HepG2 (cell line): ENCODE measurements around the gene CRNKL1. TPM values are rescaled to one million over a fixed set of nuclear protein-coding genes. Genes with fewer than 3 reads are reported as not detected.

Experiments
- BCL3 ChIP-seq: sonication (generic); formaldehyde crosslinking; IDR thresholded peaks from 2 replicates; pipeline ENCODE4 v1.5.1; 2020; ENCODE audit warnings: mild to moderate bottlenecking, missing genetic modification reagents, moderate library complexity
- MIER2 ChIP-seq: IDR thresholded peaks from 2 replicates; pipeline ENCODE4 v1.6.1; 2016; ENCODE audit warnings: missing biosample characterization, missing genetic modification reagents
- MXD4 ChIP-seq: IDR thresholded peaks from 2 replicates; pipeline ENCODE4 v1.6.1; 2016; ENCODE audit warnings: mild to moderate bottlenecking, missing biosample characterization, missing genetic modification reagents
- SNAPC2 ChIP-seq: sonication (generic); formaldehyde crosslinking; IDR thresholded peaks from 2 replicates; pipeline ENCODE4 v1.8.1; 2022; ENCODE audit warnings: mild to moderate bottlenecking, missing genetic modification reagents
- SOX5 ChIP-seq: IDR thresholded peaks from 2 replicates; pipeline ENCODE4 v1.6.1; 2016; ENCODE audit warnings: borderline replicate concordance
- TARDBP ChIP-seq: sonication (generic); formaldehyde crosslinking; IDR thresholded peaks from 2 replicates; pipeline ENCODE4 v1.8.0; 2022; ENCODE audit warnings: mild to moderate bottlenecking, missing genetic modification reagents
- TCF7 ChIP-seq: sonication (generic); IDR thresholded peaks from 2 replicates; pipeline ENCODE4 v1.6.1; 2016; ENCODE audit warnings: antibody characterized with exemption, low read depth
- TFE3 ChIP-seq: IDR thresholded peaks from 2 replicates; pipeline ENCODE4 v1.6.1; 2016
- THAP9 ChIP-seq: sonication (generic); formaldehyde crosslinking; IDR thresholded peaks from 2 replicates; pipeline ENCODE4; 2020; ENCODE audit warnings: missing genetic modification reagents, mild to moderate bottlenecking, borderline replicate concordance
- ZBTB33 ChIP-seq: sonication (generic); formaldehyde crosslinking; IDR thresholded peaks from 2 replicates; pipeline ENCODE4 v1.4.0; 2020; ENCODE audit warnings: missing genetic modification reagents
- ZFAT ChIP-seq: sonication (generic); formaldehyde crosslinking; conservative IDR thresholded peaks from 2 replicates; pipeline ENCODE4 v1.8.1; 2023; ENCODE audit warnings: missing genetic modification reagents, inconsistent platforms
- ZIK1 ChIP-seq: sonication (generic); formaldehyde crosslinking; IDR thresholded peaks from 2 replicates; pipeline ENCODE4 v1.5.0; 2020; ENCODE audit warnings: mild to moderate bottlenecking, low read depth, missing genetic modification reagents, borderline replicate concordance
- ZNF232 ChIP-seq: sonication (generic); formaldehyde crosslinking; IDR thresholded peaks from 2 replicates; pipeline ENCODE4 v1.4.0; 2020; ENCODE audit warnings: missing genetic modification reagents, borderline replicate concordance
- ZNF264 ChIP-seq: sonication (generic); formaldehyde crosslinking; IDR thresholded peaks from 2 replicates; pipeline ENCODE4 v1.4.0; 2020; ENCODE audit warnings: missing genetic modification reagents
- ZNF326 ChIP-seq: sonication (generic); formaldehyde crosslinking; IDR thresholded peaks from 2 replicates; pipeline ENCODE4 v1.4.0; 2020; ENCODE audit warnings: missing genetic modification reagents, borderline replicate concordance
- ZNF431 ChIP-seq: sonication (generic); formaldehyde crosslinking; IDR thresholded peaks from 2 replicates; pipeline ENCODE4 v1.9.0; 2022; ENCODE audit warnings: missing genetic modification reagents, low read depth, mild to moderate bottlenecking, borderline replicate concordance
- polyA plus RNA-seq, 8 experiments: library from polyadenylated mRNA; depleted of rRNA in 3 of 8; stranded (reverse) in 7 of 8; unstranded in 1 of 8; fragments of >200 nt; fragmentation: Illumina TruSeq in 4 of 8; extraction: Trizol in 4 of 8; gene quantifications; 2 replicates each; pipeline versions ENCODE4 v1.2.1 to v1.2.3, GENCODE V29; 2011 to 2016; ENCODE audit warnings: low read depth in 4 of 8, missing spikeins in 1 of 8, mixed read lengths in 1 of 8; ENCODE audit not compliant: insufficient read depth in 1 of 8
- total RNA-seq, 5 experiments: library from RNA; depleted of rRNA; stranded (reverse); fragments of >200 nt; fragmentation: Illumina TruSeq; extraction: Trizol; gene quantifications; 2 replicates each; pipeline ENCODE4 v1.2.3, GENCODE V29; 2016; ENCODE audit warnings: low read depth in 1 of 5

Gene CRNKL1
- total and polyA plus RNA-seq, 2 of the 13 experiments (the other 11 are each of a cell fraction or from before 2014, with no cell fraction given): 12.3 to 64.5 TPM

GRCh38 chr20:20009784-20010253 lies 42.4 kb downstream of the CRNKL1 start (continued):
- TF ChIP-seq THAP9 (CRISPR knock-in tag) (0 out of 2 replicates have a peak, but pooled peaks have one; percentile 26), TCF7 (no peak), MXD4 (CRISPR knock-in tag) (no peak), ZFAT (no peak), TARDBP (CRISPR knock-in tag) (0 out of 2 replicates have a peak, but pooled peaks have one; percentile 38), SNAPC2 (CRISPR knock-in tag) (0 out of 2 replicates have a peak, but pooled peaks have one; percentile 27), BCL3 (peak; percentile 70; the same call in 1 of the 2 replicates), ZNF326 (CRISPR knock-in tag) (no peak), ZBTB33 (CRISPR knock-in tag) (0 out of 2 replicates have a peak, but pooled peaks have one; percentile 45), TFE3 (CRISPR knock-in tag) (0 out of 2 replicates have a peak, but pooled peaks have one; percentile 16), ZNF232 (CRISPR knock-in tag) (0 out of 2 replicates have a peak, but pooled peaks have one; percentile 34), ZNF264 (0 out of 2 replicates have a peak, but pooled peaks have one; percentile 34), MIER2 (CRISPR knock-in tag) (0 out of 2 replicates have a peak, but pooled peaks have one; percentile 28), ZNF431 (CRISPR knock-in tag) (0 out of 2 replicates have a peak, but pooled peaks have one; percentile 61), ZIK1 (CRISPR knock-in tag) (no peak), SOX5 (CRISPR knock-in tag) (0 out of 2 replicates have a peak, but pooled peaks have one; percentile 28)
